Ramos (cell line): ENCODE measurements around the gene SCAMP4.

Source experiments
- in situ Hi-C: fragments of 300-500 bp; cut with MboI; formaldehyde crosslinking; loops from one replicate; pipeline ENCODE4 v1.14.3; 2022; ENCODE audit warnings: low sequenced_read_pairs; ENCODE audit not compliant: unreplicated experiment

Gene SCAMP4

GRCh38 chr19:1953441-1954094 is 48.4 kb downstream of the SCAMP4 start:
- in situ Hi-C loops: no loop called here

GRCh38 chr19:1954532-1954933 is 49.3 kb downstream of the SCAMP4 start:
- in situ Hi-C loops: no loop called here

GRCh38 chr19:1955171-1956121 is 50.2 kb downstream of the SCAMP4 start:
- in situ Hi-C loops: no loop called here

GRCh38 chr19:1956122-1956494 is 50.9 kb downstream of the SCAMP4 start:
- in situ Hi-C loops: no loop called here

- in situ Hi-C loops: no loop called here
These were observed 51.8 kb downstream of the SCAMP4 start for GRCh38 chr19:1956868-1957492.

- in situ Hi-C loops: no loop called here
These were observed 52.5 kb downstream of the SCAMP4 start for GRCh38 chr19:1957562-1958248.

- in situ Hi-C loops: no loop called here
These were observed 54.9 kb downstream of the SCAMP4 start for GRCh38 chr19:1959928-1960589.

GRCh38 chr19:1961000-1961883 is 56.0 kb downstream of the SCAMP4 start:
- in situ Hi-C loops: no loop called here

GRCh38 chr19:1962674-1963073 is 57.5 kb downstream of the SCAMP4 start:
- in situ Hi-C loops: no loop called here

GRCh38 chr19:1967087-1967608 is 61.9 kb downstream of the SCAMP4 start:
- in situ Hi-C loops: no loop called here

- in situ Hi-C loops: no loop called here
These were observed 63.3 kb downstream of the SCAMP4 start for GRCh38 chr19:1968279-1969175.

- in situ Hi-C loops: no loop called here
These were observed 64.2 kb downstream of the SCAMP4 start for GRCh38 chr19:1969176-1970002.

GRCh38 chr19:1970003-1970805 is 65.0 kb downstream of the SCAMP4 start:
- in situ Hi-C loops: no loop called here

GRCh38 chr19:1970806-1971502 is 65.8 kb downstream of the SCAMP4 start:
- in situ Hi-C loops: no loop called here

GRCh38 chr19:1974381-1975161 is 69.4 kb downstream of the SCAMP4 start:
- in situ Hi-C loops: no loop called here
